HG02870 (cell line): ENCODE results near the gene HPS1.
A peak's percentile ranks its signal among the peaks of the same experiment; 100 is the strongest.

Source experiments
- ATAC-seq: cut with Tn5 transposase; IDR thresholded peaks from one replicate; pipeline ENCODE4 v1.9.1; 2021; ENCODE audit warnings: mild to moderate bottlenecking, moderate library complexity; ENCODE audit not compliant: unreplicated experiment

HPS1 gene

GRCh38 chr10:98465866-98466265, 19.1 kb upstream of the HPS1 start:
- ATAC-seq, result no peak

- ATAC-seq, result no peak
These were observed 17.4 kb upstream of the HPS1 start for GRCh38 chr10:98463976-98464754.

DNA sequence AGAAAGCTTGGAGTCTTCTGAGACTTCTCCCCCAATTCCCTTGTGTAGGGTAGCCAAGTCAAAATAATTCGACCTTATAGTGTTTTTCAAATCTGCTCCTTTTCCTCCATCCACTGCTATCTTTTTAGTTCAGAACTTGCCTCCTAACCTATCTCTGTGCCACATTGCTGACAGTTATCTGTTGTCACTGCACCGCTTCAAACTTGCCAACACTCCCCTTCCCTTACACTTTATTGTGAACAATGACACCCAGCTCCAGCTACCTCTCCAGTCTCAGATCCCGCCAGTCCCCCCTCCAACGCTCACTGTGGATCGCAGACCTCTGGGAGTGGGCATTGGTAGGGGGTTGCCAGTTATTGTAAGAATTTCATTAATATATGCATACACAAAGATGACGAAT, 16.3 kb upstream of the HPS1 start:
- ATAC-seq, result no peak

GRCh38 chr10:98461500-98461842, 14.7 kb upstream of the HPS1 start:
- ATAC-seq, result no peak

- ATAC-seq, result no peak
These were observed 14.2 kb upstream of the HPS1 start for GRCh38 chr10:98460837-98461499.

GRCh38 chr10:98458809-98459784, 12.4 kb upstream of the HPS1 start:
- ATAC-seq, result no peak

GRCh38 chr10:98457721-98458120, 11.0 kb upstream of the HPS1 start:
- ATAC-seq, result no peak

- ATAC-seq, result no peak
These were observed 10.1 kb upstream of the HPS1 start for GRCh38 chr10:98456686-98457482.

- ATAC-seq, result no peak
These were observed 9.4 kb upstream of the HPS1 start for GRCh38 chr10:98456043-98456570.

GRCh38 chr10:98453729-98454128, 7.0 kb upstream of the HPS1 start:
- ATAC-seq, result no peak

GRCh38 chr10:98450618-98451017, 3.9 kb upstream of the HPS1 start:
- ATAC-seq, result no peak

DNA sequence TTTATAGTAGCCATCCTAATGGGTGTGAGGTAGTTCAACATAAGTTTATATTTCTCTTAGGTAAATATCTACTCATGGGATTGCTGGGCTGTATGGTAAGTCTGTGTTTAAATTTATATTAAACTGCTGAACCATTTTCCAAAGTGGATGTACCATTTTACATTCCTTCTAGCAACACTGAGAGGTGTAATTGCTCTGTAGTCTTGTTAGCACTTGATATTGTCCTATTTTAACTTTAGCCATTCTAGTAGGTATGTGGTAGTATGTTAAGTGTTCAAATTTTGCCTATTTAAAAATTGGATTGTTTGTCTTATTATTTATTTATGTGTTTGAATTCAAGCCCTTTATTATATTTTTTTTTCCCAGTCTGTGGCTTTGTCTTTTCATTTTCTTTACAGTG, 2.6 kb upstream of the HPS1 start:
- ATAC-seq, result no peak

- ATAC-seq, result peak; percentile 15
These were observed 529 bp downstream of the HPS1 start for GRCh38 chr10:98446151-98446660.

DNA sequence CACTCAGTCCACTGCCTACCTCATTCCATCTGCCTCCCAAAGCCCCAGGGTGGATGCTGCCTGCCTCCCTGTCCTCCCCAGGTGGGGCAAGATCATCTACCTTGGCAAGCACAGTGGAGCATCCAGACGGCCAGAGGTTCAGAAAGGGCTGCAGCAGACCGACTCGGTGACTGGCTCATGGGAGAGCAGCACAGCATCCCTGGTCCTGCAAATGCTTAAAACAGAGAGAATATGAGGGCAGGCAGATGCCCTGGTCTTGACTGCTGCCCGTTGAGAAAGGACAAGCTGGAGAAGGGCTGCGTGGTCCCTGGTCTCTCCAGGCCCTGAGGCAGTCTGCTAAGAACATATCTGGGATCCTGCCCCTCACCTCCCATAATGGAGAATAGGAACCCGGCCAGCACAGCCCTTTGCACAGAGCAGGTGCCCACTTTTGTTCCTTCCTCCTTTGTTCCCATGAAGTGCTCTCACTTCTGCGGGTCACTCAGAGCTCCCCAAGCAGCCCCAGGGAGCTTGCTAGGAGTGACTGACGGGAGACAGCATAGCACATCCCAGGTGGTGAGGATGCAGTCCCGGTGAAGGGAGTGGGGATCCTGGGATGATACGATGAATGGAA, 1.4 kb downstream of the HPS1 start:
- no peak for ATAC-seq

DNA sequence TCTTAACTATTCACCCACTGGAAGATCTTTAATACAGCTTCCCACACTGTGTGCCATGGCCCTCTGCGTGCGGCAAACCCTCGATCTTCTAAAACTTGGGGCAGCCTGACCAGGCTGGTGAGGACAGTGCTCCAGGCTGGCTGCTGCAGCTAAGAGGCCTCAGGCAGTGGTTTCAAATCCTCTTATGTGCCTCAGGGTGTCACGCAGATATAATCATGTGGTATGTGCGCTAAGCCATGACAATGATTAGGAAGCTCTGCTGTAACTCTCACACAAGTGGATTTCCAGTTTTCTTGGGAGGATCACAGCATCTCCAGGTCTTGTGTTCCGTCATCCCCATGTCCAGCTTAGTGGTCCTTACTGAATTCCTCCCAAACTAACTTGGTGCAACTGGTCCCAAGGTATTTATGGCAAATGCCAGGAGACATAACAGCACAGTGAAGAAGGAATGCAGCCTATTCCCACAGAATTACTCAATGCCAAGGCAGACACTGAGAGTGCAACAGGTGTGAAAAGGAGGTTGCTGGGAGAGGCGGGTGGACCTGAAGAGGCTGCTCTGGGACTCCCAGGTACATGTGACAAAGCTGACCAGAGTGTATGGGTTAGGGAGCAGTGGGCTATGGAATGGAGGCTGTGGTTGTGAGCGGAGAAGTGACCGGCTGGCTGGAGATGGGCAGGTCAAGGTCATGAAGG, 2.3 kb downstream of the HPS1 start:
- ATAC-seq, result no peak

- no peak for ATAC-seq
These were observed 8.0 kb downstream of the HPS1 start for GRCh38 chr10:98438715-98439114.

- no peak for ATAC-seq
These were observed 10.0 kb downstream of the HPS1 start for GRCh38 chr10:98436704-98437103.

DNA sequence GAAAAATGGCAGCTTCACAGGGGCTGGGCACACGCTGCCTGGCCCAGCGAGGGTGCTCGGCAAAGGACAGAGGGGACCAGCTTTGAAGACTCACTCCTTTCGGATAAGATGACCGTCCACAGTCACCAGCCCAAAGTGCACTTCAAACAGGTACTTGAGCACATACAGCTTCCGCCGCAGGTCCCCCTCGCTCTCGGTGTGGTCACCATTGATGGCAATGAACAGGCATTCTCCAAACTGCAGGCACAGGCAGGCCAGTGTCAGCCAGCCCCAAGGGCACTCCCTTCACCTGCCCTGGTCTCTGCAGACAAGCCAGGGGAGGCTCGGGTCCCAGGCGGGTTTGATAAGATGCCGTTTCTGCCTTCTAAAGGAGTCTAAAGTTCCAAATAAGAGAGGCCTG, 11.6 kb downstream of the HPS1 start:
- ATAC-seq, result no peak
